GM12878 (cell line): ENCODE results near the gene FLVCR2. TPM values are rescaled to one million over a fixed set of nuclear protein-coding genes. Genes with fewer than 3 reads are reported as not detected.
A peak's percentile ranks its signal among the peaks of the same experiment; 100 is the strongest.

ENCODE experiments used
- ATAC-seq: fragments of 200-7000 bp; cut with Tn5 transposase; 3 replicates; pipeline ENCODE4 v1.9.1; 2020; ENCODE audit warnings: mild to moderate bottlenecking, moderate library complexity
- BruUV-seq: library from RNA; stranded (reverse); fragments of 400-500 nt; replicated peaks from 2 replicates; lab custom pipeline; 2021; lab: Mats Ljungman, UMichigan
- CTCF ChIA-PET: fragments of 300-600 bp; sonication (Branson Sonifier 250); formaldehyde crosslinking; extraction: SDS; loops from one replicate; lab custom pipeline; 2021; ENCODE audit warnings: inconsistent platforms; lab: Yijun Ruan, JAX
- POLR2A ChIA-PET: fragments of 350-600 bp; formaldehyde crosslinking; extraction: SDS; loops from one replicate; lab custom pipeline; 2021; ENCODE audit warnings: inconsistent platforms; lab: Charles Lee
- RAD21 ChIA-PET: fragments of 300-600 bp; sonication (Branson Sonifier 250); formaldehyde crosslinking; loops from one replicate; lab custom pipeline; 2023; ENCODE audit warnings: antibody characterized with exemption; ENCODE audit not compliant: unreplicated experiment; lab: Charles Lee
- SMC1A ChIA-PET: fragments of 300-600 bp; sonication (Branson Sonifier 250); formaldehyde crosslinking; loops from one replicate; lab custom pipeline; 2023; ENCODE audit not compliant: unreplicated experiment, uncharacterized antibody; lab: Charles Lee
- DNase-seq: peaks from one replicate; pipeline ENCODE4 v3.0.0-alpha.2; 2011; ENCODE audit warnings: low read depth, low spot score
- FAIRE-seq: peaks from 3 replicates; lab custom pipeline; 2011; peaks lifted over from hg19 to GRCh38; lab: Jason Lieb, UNC
- H2AFZ ChIP-seq: 2 replicates; pipeline ENCODE4 v1.6.0; 2011; ENCODE audit warnings: low read depth, low read length, control low read depth; ENCODE audit not compliant: control insufficient read depth
- H3K27ac ChIP-seq: 2 replicates; pipeline ENCODE4 v1.5.1; 2011; ENCODE audit warnings: control low read depth; ENCODE audit not compliant: control insufficient read depth, insufficient read depth
- H3K27me3 ChIP-seq, 2 experiments: replicated peaks in 1 of 2; 2 replicates each; pipeline versions ENCODE4 v1.6.0 to v1.6.1; 2011; ENCODE audit warnings: low read length in 1 of 2; ENCODE audit not compliant: control insufficient read depth in 2 of 2, insufficient read depth in 2 of 2
- H3K36me3 ChIP-seq, 2 experiments: 2 replicates each; pipeline ENCODE4 v1.5.1; 2011; ENCODE audit warnings: low read length in 1 of 2; ENCODE audit not compliant: control insufficient read depth in 2 of 2, insufficient read depth in 2 of 2
- H3K4me1 ChIP-seq: 2 replicates; pipeline ENCODE4 v1.6.1; 2011; ENCODE audit warnings: mild to moderate bottlenecking, low read length, moderate library complexity, mixed read lengths; ENCODE audit not compliant: control insufficient read depth, insufficient read depth
- H3K4me2 ChIP-seq: 2 replicates; pipeline ENCODE4 v1.6.0; 2011; ENCODE audit warnings: control low read depth; ENCODE audit not compliant: control insufficient read depth, insufficient read depth
- H3K4me3 ChIP-seq: fragments of 200-600 bp; sonication (generic); 2 replicates; pipeline ENCODE4 v1.5.1; 2016
- H3K79me2 ChIP-seq: 2 replicates; pipeline ENCODE4 v1.6.0; 2011; ENCODE audit warnings: low read length; ENCODE audit not compliant: control insufficient read depth, insufficient read depth
- H3K9ac ChIP-seq: 2 replicates; pipeline ENCODE4 v1.8.0; 2011; ENCODE audit warnings: low read length, control low read depth, mixed read lengths; ENCODE audit not compliant: control insufficient read depth, insufficient read depth
- H3K9me3 ChIP-seq: replicated peaks from 3 replicates; pipeline ENCODE4 v1.5.1; 2011; ENCODE audit warnings: mild to moderate bottlenecking, low read length; ENCODE audit not compliant: control insufficient read depth, insufficient read depth
- H4K20me1 ChIP-seq: 2 replicates; pipeline ENCODE4 v1.6.0; 2011; ENCODE audit not compliant: control insufficient read depth, insufficient read depth
- ATF2 ChIP-seq: IDR thresholded peaks from 2 replicates; pipeline ENCODE4 v1.6.1; 2012; ENCODE audit warnings: low read length, inconsistent platforms
- BCL11A ChIP-seq: IDR thresholded peaks from 2 replicates; pipeline ENCODE4 v1.6.1; 2011; ENCODE audit warnings: low read depth, low read length
- DPF2 ChIP-seq: fragments of 450-650 bp; IDR thresholded peaks from 2 replicates; pipeline ENCODE4 v1.6.1; 2017; ENCODE audit warnings: mild to moderate bottlenecking
- FOXM1 ChIP-seq: IDR thresholded peaks from 2 replicates; pipeline ENCODE4 v1.6.1; 2012; ENCODE audit warnings: low read depth, mild to moderate bottlenecking, inconsistent platforms, low read length, moderate library complexity
- MTA2 ChIP-seq: fragments of 450-650 bp; IDR thresholded peaks from 2 replicates; pipeline ENCODE4 v1.6.1; 2016; ENCODE audit warnings: low read depth, mild to moderate bottlenecking, moderate library complexity
- PML ChIP-seq: IDR thresholded peaks from 2 replicates; pipeline ENCODE4 v1.6.1; 2012; ENCODE audit warnings: low read length, inconsistent platforms
- RELB ChIP-seq: fragments of 450-650 bp; IDR thresholded peaks from 2 replicates; pipeline ENCODE4 v1.6.1; 2017; ENCODE audit warnings: low read depth, mild to moderate bottlenecking, moderate library complexity
- SMARCA5 ChIP-seq: fragments of 450-650 bp; IDR thresholded peaks from 2 replicates; pipeline ENCODE4 v1.6.1; 2017; ENCODE audit warnings: mild to moderate bottlenecking
- YY1 ChIP-seq: IDR thresholded peaks from 2 replicates; pipeline ENCODE4 v1.6.1; 2011; ENCODE audit warnings: low read depth, mild to moderate bottlenecking, low read length
- ZNF217 ChIP-seq: fragments of 450-650 bp; IDR thresholded peaks from 2 replicates; pipeline ENCODE4 v1.6.1; 2017; ENCODE audit warnings: antibody characterized with exemption, mild to moderate bottlenecking
- ZNF622 ChIP-seq: fragments of 450-650 bp; IDR thresholded peaks from 2 replicates; pipeline ENCODE4 v1.6.1; 2017; ENCODE audit warnings: mild to moderate bottlenecking, inconsistent platforms
- WGBS: methylation state at CpG from one replicate; pipeline ENCODE4 v1.1.6; 2016; ENCODE audit warnings: low lambda C conversion rate; ENCODE audit not compliant: insufficient replicate concordance, insufficient coverage; ENCODE audit errors: missing lambda C conversion rate; 5-methylcytosine and 5-hydroxymethylcytosine counted together
- in situ Hi-C: fragments of 300-500 bp; cut with MboI; formaldehyde crosslinking; loops from 9 replicates; pipeline ENCODE4 v1.14.3; 2018; ENCODE audit warnings: mixed read lengths
- intact Hi-C: fragments of 100-400 bp; cut with micrococcal nuclease; formaldehyde crosslinking; loops from one replicate; pipeline ENCODE4 v1.14.2; 2022; ENCODE audit not compliant: unreplicated experiment
- polyA plus RNA-seq, 11 experiments: library from polyadenylated mRNA; depleted of rRNA in 4 of 11; unstranded in 6 of 11; stranded (reverse) in 5 of 11; fragments of >200 nt; fragmentation: Nextera tagmentation in 4 of 11; fragmentation: Illumina TruSeq in 1 of 11; extraction: Ambion mirVana in 4 of 11; extraction: Trizol in 1 of 11; gene quantifications; 1 replicate in 1 of 11; 2 replicates in 10 of 11; pipeline versions ENCODE4 v1.2.1 to v1.2.3, GENCODE V29; 2011 to 2016; ENCODE audit warnings: inconsistent platforms in 2 of 11, missing spikeins in 2 of 11, low read depth in 1 of 11
- total RNA-seq, 4 experiments: library from RNA; depleted of rRNA in 3 of 4; stranded (reverse); fragments of >200 nt in 3 of 4; fragmentation: Illumina TruSeq in 1 of 4; extraction: Trizol in 1 of 4; gene quantifications; 2 replicates each; pipeline versions ENCODE4 v1.2.1 to v1.2.3, GENCODE V29; 2013 to 2021

Gene FLVCR2
- total and polyA plus RNA-seq, 10 of the 15 experiments (the other 5 are each of a cell fraction or from before 2014, with no cell fraction given) = 0.24 to 3.7 (median 1.6) TPM

- no peak for FAIRE-seq
- ChIA-PET RAD21 (interaction anchor here (0.7 to 15.4 kb wide), 10 partner anchors 9 to 113 kb away, joined by 3 to 419 read pairs (median 19); partner anchors contain the start of gene BATF), POLR2A (interaction anchor here (1.4 to 6.1 kb wide), 6 partner anchors 9 to 45 kb away, joined by 4 to 262 read pairs (median 12); partner anchors contain the start of gene BATF), CTCF (interaction anchor here (1.1 to 25.9 kb wide), 12 partner anchors 8 to 100 kb away, joined by 3 to 481 read pairs (median 6); partner anchors contain the start of gene BATF), SMC1A (interaction anchor here (0.7 to 12.1 kb wide), 13 partner anchors 13 to 479 kb away, joined by 3 to 487 read pairs (median 10); partner anchors contain the start of gene BATF)
- H3K9me3 ChIP-seq = no peaks in the 10 kb centered on the region
- peak overlapping the region; percentile 98 for H3K4me2 ChIP-seq
- no peak; the same call in 2 of the 3 replicates for ATAC-seq
- H3K27me3 ChIP-seq = no peaks in the 10 kb centered on the region
- in situ Hi-C loops = loop anchor here (25.0 kb wide), 1 partner anchor 1778 kb away; a partner anchor contains a TSS
- peaks cover 58% of the 10 kb centered on the region for H3K4me1 ChIP-seq
- H4K20me1 ChIP-seq = no peaks in the 10 kb centered on the region
- 10% methylated on average over 7 of the region's 7 CpGs for WGBS
- no peak for DNase-seq
- no TSS peak for BruUV-seq
- intact Hi-C loops = loop anchor here (1.0 to 10.0 kb wide), 2 partner anchors 9 to 46 kb away; no protein-coding TSS in a partner anchor
- peaks cover 0 to 23% of the 10 kb centered on the region in 2 experiments; a peak in 3 of 4 replicates for H3K36me3 ChIP-seq
- H2AFZ ChIP-seq = peak overlapping the region; percentile 5; the same call in 1 of the 2 replicates
- peak overlapping the region; percentile 68 for H3K9ac ChIP-seq
- H3K79me2 ChIP-seq = peaks cover 84% of the 10 kb centered on the region
- peak overlapping the region; percentile 96 for H3K27ac ChIP-seq
- TF ChIP-seq FOXM1 (peak; percentile 10; the same call in 1 of the 2 replicates), ATF2 (0 out of 2 replicates have a peak, but pooled peaks have one; percentile 2), ZNF622 (no peak), ZNF217 (0 out of 2 replicates have a peak, but pooled peaks have one; percentile 49), SMARCA5 (0 out of 2 replicates have a peak, but pooled peaks have one; percentile 53), RELB (peak; percentile 0; the same call in 1 of the 2 replicates), YY1 (no peak), DPF2 (no peak), MTA2 (no peak; the same call in 1 of the 2 replicates), BCL11A (0 out of 2 replicates have a peak, but pooled peaks have one; percentile 1), PML (0 out of 2 replicates have a peak, but pooled peaks have one; percentile 10)
- H3K4me3 ChIP-seq = peak overlapping the region; percentile 19; the same call in 1 of the 2 replicates
Observed at GRCh38 chr14:75540479-75540851, 38.0 kb upstream of the FLVCR2 start.
